Caki2 (cell line): Measurements from ENCODE around the gene IBA57. TPM values are rescaled to one million over a fixed set of nuclear protein-coding genes. Genes with fewer than 3 reads are reported as not detected.
"Not testable (repeated sequence)": the region's sequence is repeated elsewhere in the genome, so short reads cannot be mapped to it uniquely, and the experiment has no call there.

Experiments used
- DNase-seq: peaks from one replicate; pipeline ENCODE4 v3.0.0-alpha.2; 2015; ENCODE audit warnings: low read depth
- in situ Hi-C: cut with HindIII; loops from 2 replicates; pipeline ENCODE4 v1.10.0; 2016; ENCODE audit warnings: low sequenced_read_pairs, low pct_unique_long_range_greater_than_20kb, mixed read lengths
- total RNA-seq: library from RNA; depleted of rRNA; stranded (reverse); fragments of >200 nt; shearing (Covaris generic); gene quantifications from 2 replicates; pipeline ENCODE4 v1.2.3, GENCODE V29; 2014; ENCODE audit warnings: low replicate concordance

Gene IBA57
- total RNA-seq, 1 experiment from 2014 or later: 11.9 TPM

DNA sequence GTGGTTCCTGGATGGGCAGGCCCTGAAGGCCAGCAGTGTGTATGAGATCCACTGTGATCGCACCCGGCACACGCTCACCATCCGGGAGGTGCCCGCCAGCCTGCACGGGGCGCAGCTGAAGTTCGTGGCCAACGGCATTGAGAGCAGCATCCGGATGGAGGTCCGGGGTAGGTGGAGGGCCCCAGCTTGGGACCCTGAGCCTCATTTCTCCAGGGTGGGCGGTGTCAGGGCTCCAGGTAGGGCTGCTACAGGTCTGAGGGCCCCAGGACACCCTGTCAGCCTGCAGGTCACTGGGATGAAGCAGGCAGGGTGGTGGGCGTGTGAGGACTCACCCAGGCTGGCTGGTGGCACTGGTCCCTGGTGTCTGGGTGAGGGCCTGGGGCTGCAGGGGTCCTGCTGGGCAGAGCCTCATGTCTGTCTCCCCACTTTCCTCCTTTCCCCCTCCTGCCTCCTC is 50.1 kb downstream of the IBA57 start:
- in situ Hi-C loops: no loop called here
- DNase-seq: no peak

DNA sequence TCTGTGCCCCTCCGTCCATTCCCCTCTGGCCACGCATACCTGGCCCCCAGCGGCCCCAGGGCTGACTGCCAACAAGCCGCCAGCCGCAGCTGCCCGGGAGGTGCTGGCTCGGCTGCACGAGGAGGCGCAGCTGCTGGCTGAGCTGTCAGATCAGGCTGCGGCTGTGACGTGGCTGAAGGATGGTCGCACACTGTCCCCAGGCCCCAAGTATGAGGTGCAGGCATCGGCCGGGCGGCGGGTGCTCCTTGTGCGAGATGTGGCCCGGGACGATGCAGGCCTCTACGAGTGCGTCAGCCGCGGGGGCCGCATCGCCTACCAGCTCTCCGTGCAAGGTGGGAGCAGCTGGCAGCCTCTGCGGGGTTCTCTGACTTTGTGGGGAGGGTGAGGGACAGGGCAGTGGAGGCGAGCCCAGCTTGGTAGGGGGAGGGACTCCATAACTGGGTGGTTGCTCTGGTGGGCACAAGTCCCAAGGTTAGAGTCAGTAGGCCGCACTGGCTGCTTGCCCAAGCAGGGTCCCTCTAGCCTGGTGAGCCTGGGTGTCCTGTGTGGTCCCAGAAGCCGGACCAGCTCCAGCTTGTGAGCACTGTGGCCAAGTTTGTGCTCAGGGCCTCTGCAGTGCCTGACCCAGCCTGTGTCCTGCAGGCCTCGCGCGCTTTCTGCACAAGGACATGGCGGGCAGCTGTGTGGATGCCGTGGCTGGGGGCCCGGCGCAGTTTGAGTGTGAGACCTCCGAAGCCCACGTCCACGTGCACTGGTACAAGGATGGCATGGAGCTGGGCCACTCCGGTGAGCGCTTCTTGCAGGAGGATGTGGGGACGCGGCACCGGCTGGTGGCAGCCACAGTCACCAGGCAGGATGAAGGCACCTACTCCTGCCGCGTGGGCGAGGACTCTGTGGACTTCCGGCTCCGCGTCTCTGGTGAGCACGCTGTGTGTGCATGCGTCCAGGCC is 51.0 kb downstream of the IBA57 start:
- in situ Hi-C loops: no loop called here
- DNase-seq: no peak

GRCh38 chr1:228217551-228218344 is 52.1 kb downstream of the IBA57 start:
- in situ Hi-C loops: no loop called here
- no peak for DNase-seq

GRCh38 chr1:228218513-228219244 is 53.1 kb downstream of the IBA57 start:
- in situ Hi-C loops: no loop called here
- DNase-seq: no peak

DNA sequence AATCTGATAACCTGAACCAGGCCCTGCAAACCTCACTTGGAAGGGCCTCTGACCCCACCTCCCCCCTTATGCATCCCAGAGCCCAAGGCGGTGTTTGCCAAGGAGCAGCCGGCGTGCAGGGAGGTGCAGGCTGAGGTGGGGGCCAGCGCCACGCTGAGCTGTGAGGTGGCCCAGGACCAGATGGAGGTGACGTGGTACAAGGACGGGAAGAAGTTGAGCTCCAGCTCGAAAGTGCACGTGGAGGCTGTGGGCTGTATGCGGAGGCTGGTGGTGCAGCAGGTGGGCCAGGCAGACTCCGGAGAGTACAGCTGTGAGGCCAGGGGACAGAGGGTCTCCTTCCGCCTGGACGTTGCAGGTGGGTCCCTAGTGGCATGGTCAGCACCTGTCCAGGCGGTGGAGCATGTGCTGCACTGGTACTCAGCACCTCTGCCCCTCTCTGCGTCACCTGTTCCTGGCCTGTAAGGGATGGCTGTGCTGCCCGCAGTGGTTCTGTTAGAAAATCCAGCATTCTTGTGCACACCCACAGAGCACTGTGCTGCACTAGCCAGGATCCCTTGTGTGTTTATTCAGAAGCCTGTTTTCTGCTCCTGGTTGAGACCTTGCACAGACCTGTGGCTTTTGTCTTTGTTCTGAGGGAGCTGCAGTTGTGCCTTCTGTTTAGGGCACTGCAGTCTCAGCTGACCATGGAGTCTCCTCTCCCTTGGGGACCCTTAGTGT is 53.8 kb downstream of the IBA57 start:
- in situ Hi-C loops: no loop called here
- DNase-seq: no peak

DNA sequence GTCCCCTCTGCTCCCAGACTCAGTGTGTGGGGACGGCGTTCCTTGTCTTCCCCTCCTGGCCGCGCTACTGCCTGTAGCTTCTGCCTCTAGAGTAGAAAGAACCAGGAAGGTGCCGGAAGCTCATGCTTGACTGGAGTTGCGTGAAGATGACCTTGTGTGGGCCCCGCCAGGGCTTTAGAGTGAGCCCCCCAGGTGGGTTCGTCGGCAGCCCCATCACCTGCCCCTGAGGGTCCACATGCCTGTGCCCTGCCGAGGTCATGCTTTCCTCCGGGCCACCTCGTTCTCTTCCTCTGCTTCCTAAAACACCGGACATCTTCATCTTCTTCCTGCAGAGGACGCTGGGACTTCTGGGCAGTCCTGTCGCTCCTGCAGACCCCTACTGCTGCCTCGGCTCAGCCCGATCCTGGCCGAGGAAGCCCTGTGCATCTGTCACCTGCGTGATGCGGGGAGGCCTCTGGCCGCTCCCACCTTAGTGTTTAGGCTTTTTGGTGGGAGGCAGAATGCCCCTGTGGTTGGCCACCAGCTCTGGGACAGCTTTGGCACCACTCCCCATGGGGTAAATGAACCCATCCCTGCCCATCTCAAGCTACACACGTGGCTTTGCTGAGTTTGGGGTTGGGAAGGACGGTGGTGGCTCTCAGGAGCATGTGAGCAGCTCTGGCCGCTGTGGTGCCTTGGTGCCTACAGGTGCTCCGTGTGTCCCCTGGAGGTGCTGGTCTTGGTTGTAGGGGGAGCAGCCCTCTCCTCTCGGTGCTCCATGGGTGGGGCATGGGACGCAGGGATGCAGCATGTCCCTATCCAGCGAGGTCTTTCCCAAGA is 54.6 kb downstream of the IBA57 start:
- no peak for DNase-seq
- in situ Hi-C loops: no loop called here

GRCh38 chr1:228221097-228221496 is 55.5 kb downstream of the IBA57 start:
- DNase-seq, in situ Hi-C loops: not testable (repeated sequence)

DNA sequence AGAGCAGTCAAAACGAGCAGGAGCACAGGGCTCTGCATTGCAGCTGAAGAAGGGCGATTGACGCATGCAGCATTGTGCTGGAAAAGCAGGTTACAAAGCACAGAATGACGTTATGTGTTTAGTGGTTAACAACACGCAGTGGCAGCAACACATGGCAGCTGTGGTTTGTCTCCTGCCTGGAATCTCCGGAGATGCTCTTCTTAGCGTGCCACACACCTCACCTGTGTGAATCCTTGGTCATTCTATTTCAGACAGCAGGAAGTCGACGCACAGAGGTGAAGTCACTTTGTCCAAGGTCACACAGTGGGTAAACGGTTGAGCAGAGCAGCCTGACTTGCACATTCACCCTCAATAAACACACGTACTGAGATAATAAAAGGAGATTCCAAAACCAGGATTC is 56.9 kb downstream of the IBA57 start:
- DNase-seq: no peak
- in situ Hi-C loops: no loop called here

DNA sequence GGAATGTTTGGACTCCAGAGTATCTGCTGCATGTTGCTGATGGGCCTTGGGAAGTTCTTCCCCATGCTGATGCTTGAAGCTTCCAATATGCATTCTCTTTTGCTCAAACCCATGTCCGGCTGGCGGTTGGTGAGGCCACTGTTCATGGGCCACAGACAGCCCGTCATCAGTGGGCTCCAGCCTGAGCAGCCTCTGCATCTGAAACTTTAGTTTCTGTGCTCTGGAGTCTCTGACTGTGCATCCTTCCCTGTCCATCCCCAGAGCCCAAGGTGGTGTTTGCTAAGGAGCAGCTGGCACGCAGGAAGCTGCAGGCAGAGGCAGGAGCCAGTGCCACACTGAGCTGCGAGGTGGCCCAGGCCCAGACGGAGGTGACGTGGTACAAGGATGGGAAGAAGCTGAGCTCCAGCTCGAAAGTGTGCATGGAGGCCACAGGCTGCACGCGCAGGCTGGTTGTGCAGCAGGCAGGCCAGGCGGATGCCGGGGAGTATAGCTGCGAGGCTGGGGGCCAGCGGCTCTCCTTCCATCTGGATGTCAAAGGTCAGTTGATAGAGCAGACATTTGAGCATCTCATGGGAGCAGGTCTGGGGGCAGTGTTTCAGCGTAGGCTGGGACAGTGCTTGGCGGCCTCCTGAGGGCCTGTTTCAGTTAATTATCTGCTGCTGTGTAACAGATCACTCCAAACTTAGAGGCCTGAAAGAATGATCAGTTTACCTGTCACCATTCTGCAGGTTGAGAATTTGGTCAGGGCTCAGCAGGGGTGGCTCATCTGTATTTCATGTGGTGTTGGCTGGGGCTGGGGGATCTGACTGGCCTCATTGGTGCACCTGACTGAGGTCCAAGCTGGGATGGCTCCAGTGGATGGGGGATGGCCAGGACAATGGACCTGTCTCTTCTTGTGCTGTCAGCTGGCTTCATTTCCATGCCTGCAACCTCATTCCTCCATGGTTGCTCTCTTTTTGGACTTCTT is 58.9 kb downstream of the IBA57 start:
- DNase-seq: no peak
- in situ Hi-C loops: no loop called here

GRCh38 chr1:228225165-228225710 is 59.6 kb downstream of the IBA57 start:
- DNase-seq: no peak
- in situ Hi-C loops: no loop called here

DNA sequence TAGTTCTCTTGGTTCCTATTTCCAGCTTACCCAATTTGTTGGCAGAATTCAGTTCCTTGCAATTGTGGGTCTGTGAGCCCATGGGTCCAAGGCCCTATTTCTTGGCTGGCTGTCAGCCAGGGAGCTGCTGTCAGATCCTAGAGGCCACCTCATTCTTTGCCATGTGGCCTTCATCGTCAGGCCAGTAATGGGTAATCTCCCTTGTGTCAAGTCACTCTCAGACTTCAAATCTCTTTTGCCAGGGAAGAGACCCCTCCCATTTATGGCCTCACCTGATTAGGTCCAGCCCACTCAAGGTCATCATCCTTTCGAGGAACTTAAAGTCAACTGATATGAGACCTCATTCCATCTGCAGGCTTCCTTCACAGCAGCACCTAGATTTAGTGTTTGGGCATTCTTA is 60.1 kb downstream of the IBA57 start:
- DNase-seq: no peak
- in situ Hi-C loops: no loop called here

DNA sequence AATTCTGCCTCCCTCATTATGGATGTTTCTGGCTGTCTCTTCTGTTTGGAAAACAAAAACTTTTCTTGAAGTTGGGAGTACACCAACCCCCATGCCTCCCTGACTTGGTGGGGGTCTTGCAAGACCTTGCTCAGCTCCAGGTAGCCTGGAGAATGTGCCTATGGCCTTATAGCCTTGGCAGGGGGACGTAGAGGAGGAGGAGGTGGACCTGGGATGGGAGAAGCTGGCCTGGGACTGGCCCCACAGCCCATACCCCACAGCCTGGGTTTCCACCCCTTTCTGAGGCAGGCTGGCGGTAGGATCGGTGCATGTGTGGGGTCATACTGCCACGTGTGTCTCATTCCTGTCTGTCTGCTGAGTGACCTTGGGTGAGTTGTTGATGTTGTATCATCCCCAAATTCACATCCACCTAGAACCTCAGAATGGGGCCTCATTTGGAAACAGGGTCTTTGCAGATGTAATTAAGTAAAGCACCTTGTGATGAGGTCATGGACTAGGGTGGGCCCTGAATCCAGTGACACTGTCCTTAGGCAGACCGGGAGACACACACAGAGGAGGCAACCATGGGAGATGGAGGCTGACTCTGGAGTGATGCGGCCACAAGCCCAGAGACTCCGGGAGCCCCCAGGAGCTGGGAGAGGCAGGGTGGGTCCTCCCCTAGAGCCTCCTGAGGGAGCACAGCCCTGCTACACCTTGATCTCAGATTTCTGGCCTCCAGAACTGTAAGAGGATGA is 60.7 kb downstream of the IBA57 start:
- no peak for DNase-seq
- in situ Hi-C loops: no loop called here

DNA sequence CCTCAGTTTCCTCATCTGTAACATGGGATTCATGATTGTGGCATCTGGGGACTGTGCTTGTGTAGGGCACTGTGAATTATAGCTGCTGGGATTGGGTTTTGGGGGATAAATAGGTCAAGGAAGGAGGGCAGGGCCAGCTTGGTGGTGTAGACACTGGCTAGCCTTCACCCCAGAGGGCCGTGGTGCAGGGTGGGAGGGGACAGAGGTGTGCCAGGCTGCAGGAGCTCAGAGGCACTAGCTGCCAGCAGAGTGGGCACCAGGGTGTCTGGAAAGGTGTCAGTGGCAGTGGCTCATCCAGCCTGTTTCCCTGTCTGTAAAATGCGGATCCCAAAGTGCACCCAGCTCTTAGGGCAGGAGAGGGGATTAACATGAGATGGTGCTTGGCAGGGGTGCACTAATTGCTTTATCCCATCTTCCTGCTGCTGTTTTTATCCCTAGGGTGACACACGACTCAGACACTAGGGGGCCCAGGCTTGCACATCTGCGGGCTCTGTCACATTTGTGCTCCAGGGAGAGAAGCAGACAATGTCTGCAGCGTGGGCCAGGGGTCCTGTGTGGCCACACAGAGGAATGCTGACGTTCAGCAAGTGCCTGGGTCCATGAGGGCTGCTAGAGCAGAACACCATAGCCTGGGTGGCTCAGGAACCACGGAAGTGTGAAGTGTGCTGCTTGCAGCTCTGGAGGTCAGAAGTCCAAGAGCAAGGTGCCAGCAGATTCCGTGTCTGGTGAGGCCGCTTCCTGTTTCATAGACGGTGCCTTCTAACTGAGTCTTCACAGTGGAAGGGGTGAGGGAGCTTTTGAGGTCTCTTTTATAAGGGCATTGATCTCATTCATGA is 61.6 kb downstream of the IBA57 start:
- in situ Hi-C loops: no loop called here
- DNase-seq: no peak

DNA sequence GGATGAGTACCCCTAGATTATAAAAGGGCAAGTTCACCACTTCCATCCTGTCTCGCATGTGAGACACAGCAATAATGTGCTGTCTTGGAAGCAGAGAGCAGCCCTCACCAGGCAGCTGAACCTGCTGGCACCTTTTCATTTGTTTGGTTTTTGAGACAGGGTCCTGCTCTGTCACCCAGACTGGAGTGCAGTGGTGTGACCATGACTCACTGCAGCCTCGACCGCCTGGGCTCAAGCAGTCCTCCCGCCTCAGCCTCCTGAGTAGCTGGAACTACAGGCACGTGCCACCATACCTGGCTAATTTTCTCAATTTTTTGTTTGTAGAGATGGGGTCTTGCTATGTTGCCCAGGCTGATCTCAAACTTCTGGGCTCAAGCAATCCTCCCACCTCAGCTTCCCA is 62.5 kb downstream of the IBA57 start:
- in situ Hi-C loops, DNase-seq: not testable (repeated sequence)
